ENCODE measurements around the gene PIP4K2A.

GRCh38 chr10:22710139-22710745 lies 4.1 kb downstream of the PIP4K2A start:
- TF ChIP-seq CTCF (IDR thresholded peaks at IDR 0.05) (no peak), POLR2A (IDR thresholded peaks at IDR 0.05) (no peak)
